GM21526 (cell line): ENCODE results near the gene NR3C2.
"Not testable (repeated sequence)": the region's sequence is repeated elsewhere in the genome, so short reads cannot be mapped to it uniquely, and the experiment has no call there.

Experiments
- ATAC-seq: cut with Tn5 transposase; IDR thresholded peaks from one replicate; pipeline ENCODE4 v1.9.1; 2021; ENCODE audit warnings: moderate library complexity; ENCODE audit not compliant: unreplicated experiment, low FRiP score

NR3C2 gene

DNA sequence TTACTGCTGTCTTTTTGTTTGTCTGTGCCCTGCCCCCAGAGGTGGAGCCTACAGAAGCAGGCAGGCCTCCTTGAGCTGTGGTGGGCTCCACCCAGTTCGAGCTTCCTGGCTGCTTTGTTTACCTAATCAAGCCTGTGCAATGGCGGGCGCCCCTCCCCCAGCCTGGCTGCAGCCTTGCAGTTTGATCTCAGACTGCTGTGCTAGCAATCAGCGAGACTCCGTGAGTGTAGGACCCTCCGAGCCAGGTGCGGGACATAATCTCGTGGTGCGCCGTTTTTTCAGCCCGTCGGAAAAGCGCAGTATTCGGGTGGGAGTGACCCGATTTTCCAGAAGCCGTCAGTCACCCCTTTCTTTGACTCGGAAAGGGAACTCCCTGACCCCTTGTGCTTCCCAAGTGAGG lies 118.9 kb downstream of the NR3C2 start:
- not testable (repeated sequence) for ATAC-seq

DNA sequence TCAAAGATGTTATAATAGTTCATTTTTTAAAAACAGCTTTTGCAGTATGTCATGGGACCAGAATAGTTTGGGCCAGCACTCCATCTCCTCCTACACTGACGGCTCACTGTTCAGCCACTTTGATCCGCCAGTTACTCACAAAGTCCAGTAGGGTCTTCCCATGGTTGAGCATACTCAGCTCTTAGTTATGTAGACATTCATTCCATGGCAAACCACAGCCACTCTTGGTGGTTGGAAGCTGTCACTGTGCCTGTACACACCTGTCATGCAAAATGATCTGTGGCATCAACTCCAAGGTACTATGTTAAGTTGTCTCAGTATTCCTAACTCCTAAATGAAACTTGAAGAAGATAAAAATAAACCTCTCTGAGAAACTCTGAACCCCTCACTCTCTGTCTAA lies 127.2 kb downstream of the NR3C2 start:
- ATAC-seq, result no peak

DNA sequence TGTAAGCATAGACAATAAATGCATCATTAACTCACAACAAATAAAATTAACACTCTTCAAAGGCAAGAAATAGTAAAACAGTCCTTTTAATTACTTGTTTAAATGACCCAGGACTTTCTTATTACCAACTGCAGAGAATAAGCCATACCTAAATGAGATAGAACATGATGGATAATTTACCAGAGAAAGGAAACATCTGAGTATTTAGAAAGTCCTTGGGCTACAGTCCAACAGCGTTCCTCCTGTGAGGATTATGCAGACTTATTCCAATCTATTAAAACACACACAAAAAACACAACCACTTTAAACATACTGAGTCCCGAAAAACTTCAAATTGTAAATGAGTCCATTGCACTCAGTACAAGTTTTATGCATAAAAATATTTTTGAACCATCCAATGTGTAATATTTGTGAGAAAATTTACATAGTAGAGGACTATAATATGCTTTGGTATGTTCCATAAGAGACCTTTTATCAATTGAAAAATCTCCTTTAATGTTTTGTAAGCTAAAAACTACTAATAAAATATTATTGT lies 129.2 kb downstream of the NR3C2 start:
- ATAC-seq, result no peak

DNA sequence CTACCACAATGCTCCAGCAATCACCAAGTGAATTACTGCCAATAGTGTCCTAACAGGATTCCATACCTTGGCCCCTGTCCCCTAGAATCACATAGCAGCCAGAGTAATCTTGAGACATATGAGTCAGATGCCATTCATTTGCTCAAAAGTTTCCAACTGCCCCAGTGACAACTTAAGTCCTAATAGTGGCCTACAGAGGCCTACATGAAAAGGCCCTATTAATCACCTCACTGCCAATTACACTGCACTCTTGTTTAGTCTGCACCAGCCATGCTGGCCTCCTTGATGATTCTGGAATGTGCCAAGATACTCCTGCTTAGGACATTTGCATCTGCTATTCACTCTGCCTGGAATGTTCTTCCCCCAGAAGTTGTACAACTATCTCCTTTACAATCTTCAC lies 130.7 kb downstream of the NR3C2 start:
- no peak for ATAC-seq

DNA sequence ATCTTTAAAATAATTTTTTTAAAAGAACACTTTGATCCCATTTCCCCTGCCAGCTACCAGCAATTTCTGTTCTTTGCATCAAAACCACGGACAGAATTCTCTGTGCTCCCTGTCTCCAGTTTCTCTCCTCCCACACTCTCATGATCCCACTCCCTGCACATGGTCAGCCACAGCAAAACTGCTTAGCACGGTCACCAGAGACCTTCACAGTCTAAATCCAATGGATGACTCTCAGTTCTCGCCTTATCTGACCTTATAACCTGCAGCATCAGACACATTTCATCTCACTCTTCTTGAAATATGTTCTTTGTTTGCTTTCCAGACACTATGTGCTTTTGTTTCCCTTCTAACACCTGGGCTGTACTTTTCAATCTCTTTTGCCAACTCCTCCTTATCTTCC lies 131.5 kb downstream of the NR3C2 start:
- no peak for ATAC-seq

DNA sequence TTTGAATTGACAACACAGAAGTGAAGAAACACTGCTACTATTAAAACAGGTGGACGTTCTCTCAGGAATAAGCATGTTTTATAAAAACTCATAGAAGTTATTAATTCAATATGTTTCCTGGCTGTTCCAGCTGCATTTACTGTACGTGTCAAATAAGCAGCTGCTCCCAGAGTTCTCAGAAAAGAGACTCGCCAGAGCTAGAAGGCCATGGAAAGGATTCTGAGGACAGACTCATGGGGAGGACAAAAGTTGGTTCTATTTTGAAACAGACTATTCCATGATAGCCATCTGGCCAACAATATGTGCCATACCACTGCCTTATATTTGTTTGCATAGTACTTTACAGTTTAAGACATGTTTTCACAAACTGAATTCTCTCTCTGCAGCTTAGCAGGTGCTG lies 136.5 kb downstream of the NR3C2 start:
- no peak for ATAC-seq

DNA sequence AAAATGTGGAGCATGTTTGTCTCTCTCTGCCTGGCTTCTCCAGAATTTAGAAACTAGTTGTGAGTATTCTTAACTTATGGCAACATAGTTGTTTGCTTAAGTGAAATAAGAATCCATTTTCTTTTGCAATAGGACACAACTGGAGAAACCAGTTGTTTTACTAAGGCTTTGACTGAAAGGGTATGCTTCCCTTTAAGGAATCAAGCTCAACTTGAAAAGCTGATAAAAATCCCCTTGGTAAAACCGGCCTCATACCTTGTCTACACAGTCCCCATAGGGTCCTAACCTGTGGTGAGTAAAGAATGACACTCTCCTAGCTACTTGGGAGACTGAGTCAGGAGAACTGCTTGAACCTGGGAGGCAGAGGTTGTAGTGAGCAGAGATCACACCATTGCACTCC lies 139.8 kb downstream of the NR3C2 start:
- no peak for ATAC-seq

DNA sequence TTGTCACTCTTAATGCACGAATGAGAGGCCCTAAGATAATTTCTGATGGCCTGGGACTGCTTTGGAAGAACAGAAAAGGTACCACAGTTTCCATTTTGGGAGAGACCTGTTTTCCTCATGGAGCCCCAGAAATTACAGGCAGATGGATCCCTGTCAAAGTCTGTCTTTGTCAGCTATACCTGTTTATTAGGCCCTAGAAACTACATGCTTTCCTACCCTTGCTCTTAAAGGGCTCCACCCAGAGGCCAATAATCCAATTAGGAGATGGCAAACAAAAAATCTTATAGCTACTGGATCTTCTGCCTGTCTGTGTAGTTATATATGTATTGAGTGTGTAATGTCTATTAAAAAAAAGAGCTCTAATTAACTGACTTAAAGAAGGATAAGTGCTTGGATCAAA lies 141.3 kb downstream of the NR3C2 start:
- ATAC-seq, result no peak

DNA sequence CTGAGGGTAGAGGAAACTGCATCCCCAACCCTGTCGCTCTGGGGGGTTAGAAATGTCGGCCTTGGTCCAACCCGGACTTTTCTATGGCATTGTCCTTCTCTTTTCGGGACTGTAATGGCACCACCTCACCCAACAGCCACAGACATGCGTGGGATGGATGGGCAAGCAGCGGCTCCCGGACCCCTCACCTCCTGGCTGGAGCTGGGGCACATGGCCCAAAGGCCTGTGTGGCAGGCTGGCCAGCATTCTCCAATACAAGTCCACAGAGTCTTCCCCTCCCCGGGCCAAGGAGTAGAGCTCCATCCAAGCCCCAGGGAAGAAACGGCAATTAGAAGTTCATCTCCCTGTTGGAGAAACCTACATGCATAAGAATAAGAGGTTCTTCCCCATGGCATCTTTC lies 142.9 kb downstream of the NR3C2 start:
- no peak for ATAC-seq

DNA sequence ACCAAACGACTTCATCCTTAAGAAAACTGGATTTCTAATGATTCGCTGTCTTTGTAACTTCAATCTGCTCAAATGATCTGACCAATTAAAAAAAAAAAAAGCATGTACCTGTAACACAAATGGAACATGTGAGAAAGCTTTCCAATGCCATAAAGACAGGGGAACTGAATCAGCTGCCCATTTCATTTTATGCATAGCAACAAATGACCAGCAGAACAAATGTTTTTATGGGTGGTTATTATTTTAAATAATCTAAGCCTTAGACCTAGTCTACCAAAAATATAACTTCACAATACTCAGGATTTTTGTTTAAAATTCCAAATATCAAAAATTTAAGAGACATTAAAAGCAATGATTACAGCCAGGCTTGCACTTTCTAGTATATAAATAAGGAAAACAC lies 145.7 kb downstream of the NR3C2 start:
- ATAC-seq, result no peak

DNA sequence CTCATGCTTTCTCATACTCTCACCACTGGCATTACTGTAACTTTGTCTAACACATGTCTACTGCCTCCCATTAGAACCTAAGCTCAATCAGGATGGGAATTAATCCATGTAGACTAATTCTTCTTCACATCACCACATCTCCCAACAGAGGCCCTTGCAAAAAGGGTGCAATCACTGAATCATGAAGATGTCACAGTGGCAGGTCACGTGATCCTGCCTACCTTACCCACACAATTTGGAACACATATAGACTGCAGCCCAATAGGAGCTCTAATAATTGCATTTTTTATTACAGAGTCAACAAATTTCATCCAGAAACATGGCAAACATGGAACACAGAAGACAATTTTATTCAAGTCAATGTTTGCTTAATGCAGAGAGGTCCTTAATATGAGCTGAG lies 146.6 kb downstream of the NR3C2 start:
- ATAC-seq, result no peak

DNA sequence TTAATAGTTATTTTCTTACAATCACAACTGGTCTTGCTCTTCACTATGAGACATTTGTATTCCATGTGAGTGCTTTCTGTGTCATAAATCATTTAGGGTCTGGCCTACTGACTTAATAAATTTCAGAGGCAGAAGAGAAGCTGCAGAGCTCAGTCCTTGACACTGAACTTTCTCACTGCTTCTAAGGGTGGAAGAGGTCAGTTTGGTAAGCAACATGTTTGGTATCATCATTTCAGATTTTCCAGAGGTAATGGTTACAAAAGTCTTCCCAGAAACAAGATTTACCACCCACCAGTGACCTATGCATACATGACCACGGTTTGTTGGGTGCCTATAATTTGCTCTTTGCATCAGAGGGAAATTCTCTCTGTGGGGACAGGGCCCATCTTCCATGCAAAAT lies 148.6 kb downstream of the NR3C2 start:
- ATAC-seq, result no peak

DNA sequence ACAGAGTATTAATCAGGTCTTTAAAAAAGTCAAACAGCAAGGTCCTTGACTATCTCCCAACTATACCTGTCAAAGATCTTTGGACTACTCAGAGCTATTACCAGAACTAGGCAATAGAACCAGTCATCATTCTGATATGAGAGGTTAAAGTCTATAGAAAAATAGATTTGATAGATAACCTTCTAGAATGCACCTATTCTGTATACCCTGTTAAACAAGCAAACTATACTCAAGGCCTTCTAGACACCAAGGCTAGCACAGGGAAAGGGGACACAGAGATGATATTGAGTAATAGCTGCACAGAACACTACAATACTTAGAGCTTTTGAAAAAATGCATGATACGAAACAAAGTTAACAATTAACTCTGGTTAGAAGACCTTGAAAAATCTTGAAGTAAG lies 149.5 kb downstream of the NR3C2 start:
- no peak for ATAC-seq

DNA sequence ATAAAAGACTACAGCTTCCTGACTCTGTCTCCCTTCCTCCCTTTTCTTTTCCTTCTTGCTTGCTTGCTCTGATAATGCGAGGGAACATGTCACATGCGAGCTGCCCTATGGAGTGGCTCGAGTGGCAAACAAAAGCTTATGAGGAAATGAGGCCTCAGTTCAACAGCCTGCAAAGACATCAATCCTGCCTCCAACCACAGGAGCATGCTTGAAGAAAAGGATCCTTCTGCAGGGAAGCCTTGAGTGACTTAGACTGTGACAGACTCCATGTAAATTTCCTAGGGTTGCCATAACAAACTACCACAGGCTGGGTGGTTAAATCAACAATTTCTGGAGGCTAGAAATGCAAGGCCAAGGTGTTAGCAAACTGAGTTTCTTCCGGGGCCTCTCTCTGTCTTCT lies 152.5 kb downstream of the NR3C2 start:
- no peak for ATAC-seq

DNA sequence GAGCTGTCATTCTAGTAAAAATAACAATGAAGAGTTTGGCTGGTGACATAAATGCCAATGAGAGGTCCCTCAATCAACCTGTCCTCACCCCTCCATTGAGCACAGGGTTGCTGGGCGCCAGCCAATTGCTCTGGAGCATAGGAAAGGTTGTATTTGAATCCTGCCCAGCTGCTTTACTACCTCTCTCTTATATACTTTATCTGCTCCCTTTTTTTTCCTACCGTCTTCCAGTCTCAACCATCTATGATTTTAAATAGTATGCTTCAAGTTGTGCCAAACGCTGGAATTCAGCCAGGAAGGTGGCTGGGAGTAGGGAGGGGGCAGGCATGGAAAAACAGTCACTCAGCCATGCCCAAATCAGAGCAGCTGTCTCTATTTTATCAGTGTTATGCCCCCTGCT lies 153.8 kb downstream of the NR3C2 start:
- no peak for ATAC-seq

DNA sequence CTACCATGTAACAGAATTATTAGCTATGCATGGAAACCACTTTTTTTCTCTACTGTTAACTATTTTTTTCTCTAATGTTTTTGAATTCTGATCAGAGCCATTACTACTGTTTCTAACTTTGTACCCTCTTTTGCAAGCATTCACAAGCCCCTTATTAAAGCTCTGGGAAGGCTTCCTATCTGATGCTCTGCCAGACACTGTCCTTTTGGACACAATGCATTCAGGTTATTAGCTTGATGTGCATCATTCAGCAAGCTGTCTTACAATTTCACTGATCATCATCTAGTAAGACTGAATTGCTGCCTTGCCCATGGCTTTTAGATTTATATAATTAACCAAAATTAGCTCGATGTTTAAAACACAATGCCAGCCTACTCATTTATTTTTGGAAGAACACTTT lies 155.1 kb downstream of the NR3C2 start:
- ATAC-seq, result no peak

DNA sequence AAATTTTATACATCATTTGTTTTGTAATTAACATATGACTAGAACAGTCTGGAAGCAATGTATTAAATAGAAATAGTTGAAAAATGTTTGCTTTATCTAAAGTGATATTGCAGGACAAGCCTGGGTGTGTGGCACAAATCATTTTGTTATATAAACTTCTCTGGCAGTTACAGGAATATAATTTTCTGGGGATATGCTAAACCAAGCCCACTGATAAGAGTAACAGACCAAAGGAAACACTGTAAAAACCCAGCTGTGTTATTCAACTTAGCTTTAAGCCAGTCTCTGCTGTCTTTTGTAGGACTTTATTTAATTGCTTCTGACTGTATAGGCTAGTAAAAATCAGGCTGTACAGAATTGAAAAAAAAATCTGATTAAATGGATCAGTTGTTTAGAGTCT lies 156.2 kb downstream of the NR3C2 start:
- ATAC-seq, result no peak

DNA sequence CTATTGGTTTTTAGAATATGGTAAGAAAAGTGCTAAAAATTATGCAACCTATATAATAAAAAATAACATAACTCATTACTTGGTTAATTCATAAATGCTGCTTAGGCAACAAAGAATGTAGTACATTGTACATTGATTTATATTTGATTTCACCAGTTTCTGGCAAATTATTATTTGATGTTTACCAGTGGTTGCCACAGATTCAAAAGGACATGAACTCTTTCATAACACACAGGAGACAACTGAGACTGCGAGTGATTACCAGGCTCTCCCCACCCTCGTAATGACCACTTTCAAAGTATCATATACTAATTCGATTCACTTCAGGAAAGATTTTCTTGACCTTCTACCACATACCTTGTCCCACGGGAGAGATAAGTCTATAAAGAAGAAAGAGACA lies 158.5 kb downstream of the NR3C2 start:
- no peak for ATAC-seq

DNA sequence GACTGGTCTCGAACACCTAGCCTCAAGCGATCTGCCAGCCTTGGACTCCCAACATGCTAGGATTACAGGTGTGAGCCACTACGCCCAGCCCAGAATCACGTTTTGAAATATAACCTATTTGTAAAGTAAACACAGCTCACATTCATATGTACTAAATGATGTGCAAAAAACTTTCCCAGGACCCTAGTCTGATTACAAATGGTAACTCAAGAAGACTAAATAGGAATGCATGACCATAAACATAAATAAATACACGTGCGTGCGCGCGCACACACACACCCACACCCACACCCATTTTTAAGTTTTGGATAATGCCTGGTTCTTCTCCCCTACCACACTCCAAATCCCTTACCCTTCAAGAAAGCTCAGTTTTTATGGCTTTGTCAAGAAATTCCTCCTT lies 163.9 kb downstream of the NR3C2 start:
- ATAC-seq, result no peak

DNA sequence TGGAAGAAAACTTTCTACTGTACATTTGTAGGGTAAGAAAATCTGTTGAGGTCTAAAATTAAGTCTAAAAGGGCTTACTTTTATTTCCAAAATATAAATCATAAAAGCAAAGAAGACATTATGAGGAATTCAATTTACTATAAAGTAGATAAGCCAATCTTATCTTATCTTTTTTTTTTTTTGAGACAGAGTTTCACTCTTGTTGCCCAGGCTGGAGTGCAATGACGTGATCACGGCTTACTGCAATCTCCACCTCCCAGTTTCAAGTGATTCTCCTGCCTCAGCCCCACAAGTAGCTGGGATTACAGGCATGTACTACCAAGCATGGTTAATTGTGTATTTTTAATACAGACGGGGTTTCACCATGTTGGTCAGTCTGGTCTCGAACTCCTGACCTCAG lies 166.9 kb downstream of the NR3C2 start:
- no peak for ATAC-seq

DNA sequence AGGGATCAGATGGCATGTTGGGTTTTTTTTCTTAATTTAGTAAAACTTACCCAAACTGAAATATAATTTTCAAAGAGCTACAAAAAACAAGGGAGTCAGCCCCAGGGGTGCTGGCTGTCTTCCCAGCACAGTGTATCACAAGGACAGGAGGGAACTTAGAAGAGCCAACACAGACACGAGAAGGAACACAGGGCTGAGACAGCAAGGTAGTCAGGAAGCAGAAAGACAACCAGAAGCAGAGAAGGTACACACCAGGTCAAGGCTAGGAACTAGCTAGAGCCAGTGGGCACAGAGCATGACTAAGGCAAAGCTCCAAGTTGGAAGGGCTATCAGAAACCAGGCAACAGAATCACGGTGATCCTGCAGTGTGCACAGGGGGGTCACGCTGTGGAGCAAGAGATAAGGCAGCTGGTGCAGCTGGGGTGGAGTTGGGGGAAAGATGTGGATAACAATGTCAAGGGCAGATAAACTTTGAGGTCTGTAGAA lies 168.7 kb downstream of the NR3C2 start:
- no peak for ATAC-seq

DNA sequence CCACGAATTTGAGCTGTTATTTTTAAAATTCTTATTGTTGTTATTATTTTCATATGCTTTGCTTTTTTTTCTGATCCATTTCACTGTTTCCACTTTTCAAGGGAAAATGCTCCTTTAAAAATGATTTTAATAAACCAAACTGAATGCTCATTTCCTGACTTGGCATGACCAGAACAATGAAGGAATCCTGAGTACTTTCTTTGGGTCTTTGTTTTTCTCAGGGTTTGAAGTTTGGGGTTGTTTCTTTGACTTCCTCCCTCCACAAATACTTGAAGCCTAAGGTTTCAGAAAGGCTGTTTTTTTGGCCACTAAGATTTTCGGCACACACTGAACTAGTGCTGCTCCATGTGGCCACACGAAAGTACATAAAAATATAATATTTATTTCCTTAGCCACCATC lies 171.0 kb downstream of the NR3C2 start:
- ATAC-seq, result no peak

DNA sequence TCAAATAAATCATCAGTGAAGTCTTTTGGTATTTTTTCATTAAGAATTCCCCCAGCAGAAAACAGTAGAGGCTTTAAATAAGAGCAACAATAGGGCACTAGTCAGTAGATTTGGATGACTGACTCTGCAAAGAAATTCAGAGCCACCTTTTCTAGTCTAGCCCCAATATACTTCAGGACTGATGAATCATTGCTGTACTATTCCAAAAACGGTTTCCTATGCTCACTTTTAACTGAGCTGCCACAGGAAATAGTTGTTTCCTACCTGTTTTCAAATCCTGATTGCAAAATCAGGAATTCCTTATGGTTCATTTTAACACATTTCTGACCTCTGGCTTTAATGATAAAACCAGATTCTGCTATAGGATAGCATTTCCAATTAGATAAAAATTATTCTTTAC lies 171.6 kb downstream of the NR3C2 start:
- ATAC-seq, result no peak
